ENCODE results near the gene TSPAN11. TPM values are rescaled to one million over a fixed set of nuclear protein-coding genes. Genes with fewer than 3 reads are reported as not detected.

Gene TSPAN11
- total and polyA plus RNA-seq, 2 of the 4 experiments (the other 2 are of a cell fraction) = 0.18 to 0.26 TPM

DNA sequence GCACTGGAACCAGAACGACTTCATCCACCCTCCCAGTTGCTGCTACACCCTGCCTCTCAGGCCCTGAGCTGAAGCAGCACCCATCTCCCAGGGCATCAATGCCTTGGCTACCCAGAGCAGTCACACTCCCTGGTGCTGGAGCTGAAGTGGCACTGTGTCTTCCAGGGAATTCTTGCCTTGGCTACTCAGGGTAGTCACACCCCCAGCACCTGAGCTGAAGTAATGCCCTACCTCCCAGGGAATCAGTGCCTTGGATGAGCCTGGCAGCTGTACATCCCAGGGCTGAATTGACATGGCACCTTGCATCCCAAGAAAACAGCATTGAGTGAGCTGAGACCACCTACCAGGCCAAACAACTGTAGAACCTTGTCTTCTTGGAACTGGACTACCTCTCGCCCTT, 41.2 kb upstream of the TSPAN11 start:
- no peaks in the 10 kb centered on the region for H3K4me1 ChIP-seq (ENCODE audit: control insufficient read depth, insufficient read depth, low read length)
- H4K20me1 ChIP-seq (ENCODE audit: insufficient read depth, low read length) = no peaks in the 10 kb centered on the region
- H3K36me3 ChIP-seq (ENCODE audit: control insufficient read depth, insufficient read depth, low read length) = no peaks in the 10 kb centered on the region
- in situ Hi-C loops (cut with MboI; ENCODE audit: low sequenced_read_pairs) = no loop called here
- TF ChIP-seq MAFK (IDR thresholded peaks at IDR 0.05; ENCODE audit: low read depth, low read length) (no peak), MXI1 (IDR thresholded peaks at IDR 0.05; ENCODE audit: borderline replicate concordance, low read depth, low read length) (no peak), BHLHE40 (IDR thresholded peaks at IDR 0.05; ENCODE audit: low read depth, low read length) (no peak), FOS (IDR thresholded peaks at IDR 0.05; ENCODE audit: low read depth, low read length) (no peak), RCOR1 (IDR thresholded peaks at IDR 0.05; ENCODE audit: insufficient replicate concordance, low read length) (no peak)
- H4K5ac ChIP-seq (ENCODE audit: low read depth, low read length) = no peak overlapping the region
- ChIA-PET POLR2A (ENCODE audit: unreplicated experiment) (no interaction called here), CTCF (no interaction called here)
- no peak overlapping the region for H3K9ac ChIP-seq (ENCODE audit: low read depth, low read length)
- no peak overlapping the region for H2BK120ac ChIP-seq (ENCODE audit: low read depth, low read length)
- dilution Hi-C loops (cut with HindIII; ENCODE audit: low sequenced_read_pairs, unreplicated experiment) = no loop called here
- DNase-seq = no peak
- H3K56ac ChIP-seq (ENCODE audit: extremely low read depth, insufficient read depth, low read length) = no peak overlapping the region
- H3K14ac ChIP-seq (replicated peaks; ENCODE audit: low read depth, low read length) = no peak overlapping the region
- no peaks in the 10 kb centered on the region for H3K9me1 ChIP-seq (ENCODE audit: insufficient read depth, low read length)
- WGBS, 2 experiments (ENCODE audit: extremely low coverage in 2 of 2, insufficient read length in 1 of 2) = no CpG with 5 or more reads among the region's 2 CpGs
- H3K79me1 ChIP-seq (ENCODE audit: low read depth in 1 of 2, low read length in 2 of 2) = no peaks in the 10 kb centered on the region
- intact Hi-C loops (cut with micrococcal nuclease) = no loop called here
- no peak overlapping the region for H2BK20ac ChIP-seq (ENCODE audit: low read depth, low read length)
- no peak overlapping the region for H3K4ac ChIP-seq (ENCODE audit: low read depth, low read length)
- H3K23ac ChIP-seq (ENCODE audit: low read depth, low read length) = no peak overlapping the region
- H2AFZ ChIP-seq (replicated peaks; ENCODE audit: low read length, poor library complexity) = no peak overlapping the region
- no peak overlapping the region for H2BK15ac ChIP-seq (ENCODE audit: low read depth, low read length)
- ATAC-seq (ENCODE audit: low read depth) = no peak
- no peak overlapping the region for H4K8ac ChIP-seq (ENCODE audit: low read depth in 2 of 2, low read length in 2 of 2)
- no peak overlapping the region for H4K91ac ChIP-seq (ENCODE audit: insufficient read depth, low read depth, low read length)
- H3K18ac ChIP-seq (ENCODE audit: low read depth, low read length) = no peak overlapping the region
- no peak overlapping the region for H3K4me3 ChIP-seq (ENCODE audit: insufficient read depth, low read depth, low read length)
- no TSS peak for BruUV-seq (replicated peaks)
- no peak overlapping the region for H3K4me2 ChIP-seq (ENCODE audit: low read depth, low read length)
- H3K27me3 ChIP-seq (ENCODE audit: control insufficient read depth, insufficient read depth, low read length) = peaks cover 6% of the 10 kb centered on the region; the same call in 1 of the 2 replicates
- peaks cover 2% of the 10 kb centered on the region; the same call in 1 of the 2 replicates for H3K9me3 ChIP-seq (ENCODE audit: control insufficient read depth, insufficient read depth, low read length)
- H2AK5ac ChIP-seq (ENCODE audit: low read depth, low read length) = no peak overlapping the region
- no peak overlapping the region for H2AK9ac ChIP-seq (replicated peaks; ENCODE audit: low read depth, low read length, poor library complexity)
- no peak overlapping the region for H3K27ac ChIP-seq (ENCODE audit: insufficient read depth, low read length)
- H2BK5ac ChIP-seq (ENCODE audit: low read depth, low read length, poor library complexity, severe bottlenecking) = no peak overlapping the region

Measured in IMR-90 (cell line).